ENCODE results near the gene ORM2. TPM values are rescaled to one million over a fixed set of nuclear protein-coding genes. Genes with fewer than 3 reads are reported as not detected.
"Not testable (repeated sequence)": the region's sequence is repeated elsewhere in the genome, so short reads cannot be mapped to it uniquely, and the experiment has no call there.

The ORM2 gene
- total RNA-seq, 4 donors from 2014 or later, result 9.5 TPM; not detected in 3

- Histone ChIP-seq H3K4me3 (no peak overlapping the region), H3K4me1 (no peaks in the 10 kb centered on the region), H3K9me3 (no peaks in the 10 kb centered on the region), H3K36me3 (no peaks in the 10 kb centered on the region), H3K27ac (no peak overlapping the region), H3K27me3 (no peaks in the 10 kb centered on the region)
- 91% methylated on average over 8 of the region's 8 CpGs for WGBS
- no peak for DNase-seq (ENCODE audit: low spot score in 2 of 2)
- TF ChIP-seq EP300 (IDR thresholded peaks at IDR 0.05) (no peak), CTCF (IDR thresholded peaks at IDR 0.05) (no peak), POLR2A (IDR thresholded peaks at IDR 0.05) (no peak), POLR2AphosphoS5 (IDR thresholded peaks at IDR 0.05) (no peak)
These were observed 1.9 kb upstream of the ORM2 start for GRCh38 chr9:114327749-114328148.

GRCh38 chr9:114328357-114328820, 1.3 kb upstream of the ORM2 start:
- not testable (repeated sequence) for H3K4me1 ChIP-seq; DNase-seq (ENCODE audit: low spot score in 2 of 2); H3K36me3 ChIP-seq; H3K27me3 ChIP-seq; H3K4me3 ChIP-seq; H3K9me3 ChIP-seq; H3K27ac ChIP-seq
- 75% methylated on average over 7 of the region's 10 CpGs for WGBS

GRCh38 chr9:114328937-114329624, 588 bp upstream of the ORM2 start:
- WGBS, result 86% methylated on average over 8 of the region's 12 CpGs
- not testable (repeated sequence) for H3K36me3 ChIP-seq; DNase-seq (ENCODE audit: low spot score in 2 of 2); H3K27me3 ChIP-seq; H3K27ac ChIP-seq; H3K9me3 ChIP-seq; H3K4me1 ChIP-seq; H3K4me3 ChIP-seq

- H3K27ac ChIP-seq, result no peak overlapping the region
- 68% methylated on average over 10 of the region's 10 CpGs for WGBS
- no peaks in the 10 kb centered on the region for H3K36me3 ChIP-seq
- TF ChIP-seq CTCF (IDR thresholded peaks at IDR 0.05), result no peak
- no peak for TF ChIP-seq POLR2AphosphoS5 (IDR thresholded peaks at IDR 0.05)
- TF ChIP-seq EP300 (IDR thresholded peaks at IDR 0.05), result no peak
- TF ChIP-seq POLR2A (IDR thresholded peaks at IDR 0.05), result no peak
- H3K4me1 ChIP-seq, result no peaks in the 10 kb centered on the region
- DNase-seq (ENCODE audit: low spot score in 2 of 2), result no peak
- no peaks in the 10 kb centered on the region for H3K9me3 ChIP-seq
- no peaks in the 10 kb centered on the region for H3K27me3 ChIP-seq
- H3K4me3 ChIP-seq, result no peak overlapping the region
These were observed 967 bp downstream of the ORM2 start for GRCh38 chr9:114330636-114331035.

GRCh38 chr9:114331229-114332195, 1.8 kb downstream of the ORM2 start:
- WGBS, result 75% methylated on average over 10 of the region's 19 CpGs
- H3K27ac ChIP-seq; DNase-seq (ENCODE audit: low spot score in 2 of 2); H3K27me3 ChIP-seq; H3K36me3 ChIP-seq; H3K4me1 ChIP-seq; H3K9me3 ChIP-seq; H3K4me3 ChIP-seq: not testable (repeated sequence)

- DNase-seq (ENCODE audit: low spot score in 2 of 2); H3K9me3 ChIP-seq; H3K27ac ChIP-seq; H3K27me3 ChIP-seq; H3K4me1 ChIP-seq; H3K4me3 ChIP-seq: not testable (repeated sequence)
- 74% methylated on average over 3 of the region's 4 CpGs for WGBS
- H3K36me3 ChIP-seq, result peaks cover 19% of the 10 kb centered on the region
These were observed 2.9 kb downstream of the ORM2 start for GRCh38 chr9:114332474-114333040.

- H3K4me1 ChIP-seq; H3K27me3 ChIP-seq; DNase-seq (ENCODE audit: low spot score in 2 of 2); H3K27ac ChIP-seq; H3K9me3 ChIP-seq; H3K4me3 ChIP-seq: not testable (repeated sequence)
- no CpG with 5 or more reads among the region's 4 CpGs for WGBS
- peaks cover 30% of the 10 kb centered on the region for H3K36me3 ChIP-seq
These were observed 4.0 kb downstream of the ORM2 start for GRCh38 chr9:114333718-114334117.

Data from suprapubic skin (tissue), 4 donors.